B cell (primary cell): ENCODE measurements around the gene FAM114A1. TPM values are rescaled to one million over a fixed set of nuclear protein-coding genes. Genes with fewer than 3 reads are reported as not detected.

ENCODE experiments used
- ATAC-seq: fragments of 200-7000 bp; cut with Tn5 transposase; one replicate; pipeline ENCODE4 v1.10.0; 2021; ENCODE audit warnings: low read depth, mild to moderate bottlenecking, moderate number of reproducible peaks, moderate library complexity
- CTCF ChIA-PET: fragments of 350-600 bp; sonication (Branson Sonifier 250); formaldehyde crosslinking; loops from one replicate; lab custom pipeline; 2021; ENCODE audit warnings: antibody characterized with exemption, inconsistent platforms; lab: Charles Lee
- POLR2A ChIA-PET: fragments of 350-600 bp; sonication (Branson Sonifier 250); formaldehyde crosslinking; loops from one replicate; lab custom pipeline; 2021; ENCODE audit warnings: antibody characterized with exemption; lab: Charles Lee
- DNase-seq: peaks from one replicate; pipeline ENCODE4 v3.0.0; 2013
- H2AFZ ChIP-seq: 2 replicates; pipeline ENCODE4 v1.6.1; 2012; ENCODE audit warnings: mild to moderate bottlenecking, low read depth, low read length; ENCODE audit not compliant: insufficient read depth, poor library complexity, severe bottlenecking
- H3K27ac ChIP-seq, 2 donors: 1 replicate in 1 of 2; 2 replicates in 1 of 2; pipeline ENCODE4 v1.5.1; 2012 to 2013; ENCODE audit warnings: low read length in 2 of 2, mild to moderate bottlenecking in 2 of 2, moderate library complexity in 1 of 2
- H3K27me3 ChIP-seq, 4 experiments: fragments of 200-600 bp in 1 of 4; sonication (generic) in 1 of 4; replicated peaks in 1 of 4; 1 replicate in 2 of 4; 2 replicates in 2 of 4; pipeline versions ENCODE4 v1.6.1 to v1.7.0; 2013 to 2016; ENCODE audit warnings: low read length in 3 of 4, mild to moderate bottlenecking in 2 of 4, mixed read lengths in 1 of 4, moderate library complexity in 1 of 4; ENCODE audit not compliant: insufficient read depth in 4 of 4, control insufficient read depth in 3 of 4; ENCODE audit errors: control extremely low read depth in 1 of 4
- H3K36me3 ChIP-seq, 2 experiments: replicated peaks in 1 of 2; 1 replicate in 1 of 2; 2 replicates in 1 of 2; pipeline versions ENCODE4 v1.6.1 to v1.7.1; 2013; ENCODE audit warnings: low read length in 1 of 2; ENCODE audit not compliant: insufficient read depth in 2 of 2, control insufficient read depth in 1 of 2; ENCODE audit errors: control extremely low read depth in 1 of 2, extremely low read depth in 1 of 2
- H3K4me1 ChIP-seq, 2 donors: fragments of 200-600 bp in 1 of 2; sonication (generic) in 1 of 2; 1 replicate in 1 of 2; 2 replicates in 1 of 2; pipeline versions ENCODE4 v1.5.1 to v1.6.1; 2013 to 2017; ENCODE audit warnings: low read length in 2 of 2; ENCODE audit not compliant: control insufficient read depth in 2 of 2, insufficient read depth in 2 of 2
- H3K4me2 ChIP-seq: replicated peaks from 2 replicates; pipeline ENCODE3; 2012; ENCODE audit warnings: mild to moderate bottlenecking, low read depth, low read length; ENCODE audit not compliant: poor library complexity, severe bottlenecking
- H3K4me3 ChIP-seq, 5 experiments: fragments of 200-600 bp in 1 of 5; sonication (generic) in 1 of 5; 1 replicate in 3 of 5; 2 replicates in 2 of 5; pipeline versions ENCODE4 v1.5.1 to v1.7.0; 2011 to 2016; ENCODE audit warnings: low read length in 4 of 5, mild to moderate bottlenecking in 4 of 5, low read depth in 2 of 5, control low read depth in 1 of 5, moderate library complexity in 1 of 5; ENCODE audit not compliant: insufficient read depth in 1 of 5; ENCODE audit errors: control extremely low read depth in 1 of 5, extremely low read depth in 1 of 5
- H3K79me2 ChIP-seq: fragments of 200-600 bp; sonication (generic); one replicate; pipeline ENCODE4 v1.6.0; 2016; ENCODE audit warnings: low read length; ENCODE audit not compliant: control insufficient read depth, insufficient read depth
- H3K9ac ChIP-seq: fragments of 200-600 bp; sonication (generic); 2 replicates; pipeline ENCODE4 v1.6.1; 2017; ENCODE audit warnings: mild to moderate bottlenecking, low read length, moderate library complexity
- H3K9me3 ChIP-seq, 3 donors: one replicate each; pipeline versions ENCODE4 v1.6.1 to v1.7.1; 2013; ENCODE audit warnings: low read length in 2 of 3; ENCODE audit not compliant: control insufficient read depth in 2 of 3, insufficient read depth in 1 of 3; ENCODE audit errors: control extremely low read depth in 1 of 3
- H4K20me1 ChIP-seq: 2 replicates; pipeline ENCODE4 v1.6.0; 2012; ENCODE audit warnings: mild to moderate bottlenecking, low read length; ENCODE audit not compliant: insufficient read depth, control insufficient read depth, poor library complexity, severe bottlenecking
- H3K27ac Mint-ChIP-seq: one replicate; pipeline ENCODE4 v1.8.0; 2021; ENCODE audit warnings: mixed read lengths
- H3K27me3 Mint-ChIP-seq: one replicate; pipeline ENCODE4 v1.8.0; 2021; ENCODE audit warnings: mixed read lengths
- H3K4me1 Mint-ChIP-seq: one replicate; pipeline ENCODE4 v1.8.0; 2021; ENCODE audit warnings: mixed read lengths
- H3K4me3 Mint-ChIP-seq: one replicate; pipeline ENCODE4 v1.8.0; 2021; ENCODE audit warnings: mixed read lengths
- H3K9me3 Mint-ChIP-seq: one replicate; pipeline ENCODE4 v1.8.0; 2022; ENCODE audit warnings: mixed read lengths; ENCODE audit not compliant: insufficient read depth
- CTCF ChIP-seq: fragments of 200-600 bp; IDR thresholded peaks from one replicate; pipeline ENCODE4 v1.8.0; 2022; ENCODE audit warnings: antibody characterized with exemption, mild to moderate bottlenecking
- EZH2 ChIP-seq: IDR thresholded peaks from 2 replicates; pipeline ENCODE4 v1.6.1; 2012; ENCODE audit warnings: borderline replicate concordance, low read depth, mild to moderate bottlenecking, moderate library complexity, low read length; ENCODE audit not compliant: insufficient read depth, poor library complexity, severe bottlenecking
- WGBS: methylation state at CpG from one replicate; pipeline ENCODE4 v1.1.5; 2013; ENCODE audit warnings: missing lambda C conversion rate; ENCODE audit not compliant: insufficient coverage; 5-methylcytosine and 5-hydroxymethylcytosine counted together
- intact Hi-C: fragments of 100-400 bp; cut with micrococcal nuclease; formaldehyde crosslinking; loops from one replicate; pipeline ENCODE4 v1.10.0; 2022
- polyA plus RNA-seq: library from polyadenylated mRNA; depleted of rRNA; stranded (reverse); fragments of >200 nt; gene quantifications from 2 replicates; pipeline ENCODE4 v1.2.3, GENCODE V29; 2012
- total RNA-seq, 2 donors: library from RNA; stranded (reverse); fragments of 120-200 nt in 1 of 2; gene quantifications; 1 replicate in 1 of 2; 2 replicates in 1 of 2; pipeline versions ENCODE4 v1.2.3 to v1.2.4, GENCODE V29; 2013 to 2022

The FAM114A1 gene
- total and polyA plus RNA-seq, 2 donors (not counting 1 experiment from before 2014, with no cell fraction given), result 0.30 to 2.9 TPM

- TF ChIP-seq CTCF (no peak), EZH2 (no peak)
- no peak overlapping the region for H3K27ac ChIP-seq
- no peak overlapping the region for H2AFZ ChIP-seq
- no peaks in the 10 kb centered on the region for H3K4me1 ChIP-seq
- Mint-ChIP-seq H3K9me3 (no peaks in the 10 kb centered on the region), H3K27ac (no peak overlapping the region), H3K4me3 (no peak overlapping the region), H3K4me1 (peaks cover 2% of the 10 kb centered on the region), H3K27me3 (no peaks in the 10 kb centered on the region)
- H3K9ac ChIP-seq, result no peak overlapping the region
- intact Hi-C loops, result no loop called here
- H4K20me1 ChIP-seq, result no peaks in the 10 kb centered on the region
- no peak for ATAC-seq
- CTCF ChIA-PET, result interaction anchor here (0.7 kb wide), 1 partner anchor 19 kb away, joined by 3 read pairs; no protein-coding TSS in a partner anchor
- H3K36me3 ChIP-seq, result no peaks in the 10 kb centered on the region
- no peak overlapping the region for H3K4me3 ChIP-seq
- no CpG with 5 or more reads among the region's 4 CpGs for WGBS
- no peak for DNase-seq
- POLR2A ChIA-PET, result no interaction called here
- H3K27me3 ChIP-seq, result no peaks in the 10 kb centered on the region
- H3K79me2 ChIP-seq, result no peaks in the 10 kb centered on the region
- H3K9me3 ChIP-seq, result no peaks in the 10 kb centered on the region
- no peak overlapping the region for H3K4me2 ChIP-seq
These were observed 16.6 kb downstream of the FAM114A1 start for GRCh38 chr4:38884254-38884653.

- ChIA-PET POLR2A (interaction anchor here (0.6 kb wide), 1 partner anchor 898 kb away, joined by 3 read pairs; no protein-coding TSS in a partner anchor), CTCF (interaction anchor here (0.6 to 4.1 kb wide), 11 partner anchors 13 to 709 kb away, joined by 3 to 20 read pairs (median 3); partner anchors contain the start of gene TLR10)
- Mint-ChIP-seq H3K27me3 (no peaks in the 10 kb centered on the region), H3K9me3 (no peaks in the 10 kb centered on the region), H3K27ac (peak overlapping the region; percentile 37), H3K4me1 (peaks cover 4% of the 10 kb centered on the region), H3K4me3 (no peak overlapping the region)
- Histone ChIP-seq H3K27me3 (no peaks in the 10 kb centered on the region), H4K20me1 (no peaks in the 10 kb centered on the region), H3K4me1 (no peaks in the 10 kb centered on the region), H3K36me3 (no peaks in the 10 kb centered on the region), H3K27ac (no peak overlapping the region), H2AFZ (no peak overlapping the region), H3K79me2 (no peaks in the 10 kb centered on the region), H3K9ac (no peak overlapping the region), H3K4me2 (no peak overlapping the region), H3K9me3 (no peaks in the 10 kb centered on the region), H3K4me3 (no peak overlapping the region)
- WGBS, result no CpG with 5 or more reads among the region's 1 CpG
- ATAC-seq (no peak), DNase-seq (no peak)
- TF ChIP-seq EZH2 (no peak), CTCF (no peak)
- intact Hi-C loops, result no loop called here
These were observed 21.5 kb downstream of the FAM114A1 start for GRCh38 chr4:38889143-38889542.
